Natural killer cell (primary cell): ENCODE measurements around the gene OR8B4. TPM values are rescaled to one million over a fixed set of nuclear protein-coding genes. Genes with fewer than 3 reads are reported as not detected.

ENCODE experiments used
- ATAC-seq, 3 donors: fragments of 150-1000 bp in 2 of 3; fragments of 200-7000 bp in 1 of 3; cut with Tn5 transposase; 1 replicate in 1 of 3; 2 replicates in 2 of 3; pipeline ENCODE4 v1.10.0; 2021; ENCODE audit warnings: mild to moderate bottlenecking in 2 of 3, moderate library complexity in 2 of 3
- DNase-seq, 2 donors: peaks; one replicate each; pipeline versions ENCODE4 v3.0.0 to v3.0.0-alpha.2; 2013 to 2021; ENCODE audit warnings: mixed read lengths in 1 of 2
- H3K27ac ChIP-seq: one replicate; pipeline ENCODE4 v1.5.1; 2013; ENCODE audit warnings: mild to moderate bottlenecking, low read length
- H3K27me3 ChIP-seq: one replicate; pipeline ENCODE4 v1.6.1; 2013; ENCODE audit warnings: low read length; ENCODE audit not compliant: control insufficient read depth, insufficient read depth
- H3K36me3 ChIP-seq: one replicate; pipeline ENCODE4 v1.6.1; 2013; ENCODE audit warnings: low read length; ENCODE audit not compliant: control insufficient read depth, insufficient read depth
- H3K4me1 ChIP-seq: one replicate; pipeline ENCODE4 v1.6.1; 2013; ENCODE audit warnings: low read length; ENCODE audit not compliant: control insufficient read depth, insufficient read depth
- H3K4me3 ChIP-seq: one replicate; pipeline ENCODE4 v1.5.1; 2013; ENCODE audit warnings: low read length
- H3K9me3 ChIP-seq: one replicate; pipeline ENCODE4 v1.6.1; 2013; ENCODE audit warnings: low read length; ENCODE audit not compliant: control insufficient read depth, insufficient read depth
- H3K27ac Mint-ChIP-seq, 2 donors: one replicate each; pipeline ENCODE4 v1.8.0; 2022; ENCODE audit warnings: mild to moderate bottlenecking in 2 of 2, mixed read lengths in 2 of 2, moderate library complexity in 1 of 2
- H3K27me3 Mint-ChIP-seq, 2 donors: one replicate each; pipeline ENCODE4 v1.8.0; 2022; ENCODE audit warnings: low read depth in 2 of 2, mixed read lengths in 2 of 2
- H3K36me3 Mint-ChIP-seq: one replicate; pipeline ENCODE4 v1.8.0; 2022; ENCODE audit warnings: mixed read lengths
- H3K4me1 Mint-ChIP-seq, 2 donors: one replicate each; pipeline ENCODE4 v1.8.0; 2022; ENCODE audit warnings: mixed read lengths in 2 of 2
- H3K4me3 Mint-ChIP-seq: one replicate; pipeline ENCODE4 v1.8.0; 2022; ENCODE audit warnings: mild to moderate bottlenecking, moderate library complexity, mixed read lengths
- H3K9me3 Mint-ChIP-seq, 2 donors: one replicate each; pipeline ENCODE4 v1.8.0; 2022; ENCODE audit warnings: mixed read lengths in 2 of 2
- WGBS: methylation state at CpG from one replicate; pipeline ENCODE4 v1.1.7; 2013; ENCODE audit warnings: missing lambda C conversion rate; ENCODE audit not compliant: insufficient coverage; 5-methylcytosine and 5-hydroxymethylcytosine counted together
- intact Hi-C: fragments of 100-400 bp; cut with micrococcal nuclease; formaldehyde crosslinking; loops from one replicate; pipeline ENCODE4 v1.14.2; 2022
- total RNA-seq, 4 donors: library from RNA; stranded (reverse); fragments of 120-200 nt in 1 of 4; gene quantifications; one replicate each; pipeline versions ENCODE4 v1.2.3 to v1.2.4, GENCODE V29; 2013 to 2022
- TF ChIP-seq, protein P1 (sequence below): fragments of 200-600 bp; IDR thresholded peaks from one replicate; pipeline ENCODE4 v1.8.0; 2022; ENCODE audit warnings: antibody characterized with exemption

Gene OR8B4
- not detected for total RNA-seq
- total RNA-seq (2013): not detected

DNA sequence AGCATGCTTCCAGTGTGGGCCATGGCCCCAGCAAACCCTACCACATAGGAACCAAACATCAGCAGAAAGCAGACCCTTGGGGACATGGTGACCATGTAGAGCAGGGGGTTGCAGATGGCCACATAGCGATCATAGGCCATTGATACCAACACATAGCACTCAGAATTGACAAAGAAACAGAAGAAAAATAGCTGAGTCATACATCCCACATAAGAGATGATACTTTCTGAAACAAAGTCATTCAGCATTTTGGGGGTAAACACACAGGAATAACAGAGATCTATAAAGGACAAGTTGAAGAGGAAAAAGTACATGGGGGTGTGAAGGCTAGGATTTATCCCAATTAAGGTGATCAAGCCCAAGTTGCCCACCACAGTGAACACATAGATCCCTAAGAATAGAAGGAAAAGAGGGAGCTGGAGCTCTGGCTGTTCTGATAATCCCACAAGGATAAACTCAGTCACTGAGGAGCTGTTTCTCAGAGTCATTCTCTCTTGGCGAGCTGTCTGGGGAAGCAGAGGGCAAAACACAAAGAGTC is at the start of gene OR8B4:
Gene OR8B4, minus strand, starts transcription at position 488 of the 538 bp plus-strand sequence. Its CDS starts 0 bp downstream, at position 488.
- Histone ChIP-seq H3K9me3 (no peaks in the 10 kb centered on the region), H3K27me3 (no peaks in the 10 kb centered on the region), H3K36me3 (no peaks in the 10 kb centered on the region), H3K4me1 (no peaks in the 10 kb centered on the region), H3K27ac (no peak within 1 kb of the TSS), H3K4me3 (no peak within 1 kb of the TSS)
- H3K4me3 Mint-ChIP-seq: no peak within 1 kb of the TSS
- no peaks in the 10 kb centered on the region for H3K4me1 Mint-ChIP-seq
- H3K27ac Mint-ChIP-seq: no peak within 1 kb of the TSS
- DNase-seq (no peak), ATAC-seq (no peak)
- peaks cover 13 to 14% of the 10 kb centered on the region in 2 donors for H3K27me3 Mint-ChIP-seq
- WGBS: 82% methylated on average over 2 of the region's 2 CpGs
- H3K36me3 Mint-ChIP-seq: no peaks in the 10 kb centered on the region
- TF ChIP-seq, protein P1, sequence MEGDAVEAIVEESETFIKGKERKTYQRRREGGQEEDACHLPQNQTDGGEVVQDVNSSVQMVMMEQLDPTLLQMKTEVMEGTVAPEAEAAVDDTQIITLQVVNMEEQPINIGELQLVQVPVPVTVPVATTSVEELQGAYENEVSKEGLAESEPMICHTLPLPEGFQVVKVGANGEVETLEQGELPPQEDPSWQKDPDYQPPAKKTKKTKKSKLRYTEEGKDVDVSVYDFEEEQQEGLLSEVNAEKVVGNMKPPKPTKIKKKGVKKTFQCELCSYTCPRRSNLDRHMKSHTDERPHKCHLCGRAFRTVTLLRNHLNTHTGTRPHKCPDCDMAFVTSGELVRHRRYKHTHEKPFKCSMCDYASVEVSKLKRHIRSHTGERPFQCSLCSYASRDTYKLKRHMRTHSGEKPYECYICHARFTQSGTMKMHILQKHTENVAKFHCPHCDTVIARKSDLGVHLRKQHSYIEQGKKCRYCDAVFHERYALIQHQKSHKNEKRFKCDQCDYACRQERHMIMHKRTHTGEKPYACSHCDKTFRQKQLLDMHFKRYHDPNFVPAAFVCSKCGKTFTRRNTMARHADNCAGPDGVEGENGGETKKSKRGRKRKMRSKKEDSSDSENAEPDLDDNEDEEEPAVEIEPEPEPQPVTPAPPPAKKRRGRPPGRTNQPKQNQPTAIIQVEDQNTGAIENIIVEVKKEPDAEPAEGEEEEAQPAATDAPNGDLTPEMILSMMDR: no peak
- H3K9me3 Mint-ChIP-seq: no peaks in the 10 kb centered on the region
- intact Hi-C loops: no loop called here

DNA sequence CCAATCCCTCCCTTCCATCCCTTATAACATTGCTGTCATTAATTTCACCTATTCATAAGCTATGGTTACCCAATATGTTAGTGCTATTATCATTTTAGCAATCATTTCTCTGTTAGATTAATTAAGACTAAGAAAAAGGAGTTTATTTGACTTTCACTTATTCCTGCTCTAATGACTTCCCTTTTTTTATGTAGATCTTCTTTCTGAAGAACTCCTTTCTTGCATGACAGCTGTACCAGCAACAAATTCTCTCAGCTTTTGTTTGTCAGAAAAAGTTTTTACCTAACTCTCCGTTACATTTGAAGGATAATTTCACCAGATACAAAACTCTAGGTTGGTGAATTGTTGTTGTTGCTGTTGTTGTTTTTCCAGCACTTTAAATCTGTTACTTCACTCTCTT is 49.4 kb upstream of the OR8B4 start:
- intact Hi-C loops: no loop called here
- H3K9me3 ChIP-seq: no peaks in the 10 kb centered on the region
- H3K27me3 ChIP-seq: peaks cover 2% of the 10 kb centered on the region
- no CpG with 5 or more reads among the region's 1 CpG for WGBS
- no peak overlapping the region for H3K4me3 Mint-ChIP-seq
- H3K36me3 Mint-ChIP-seq: no peaks in the 10 kb centered on the region
- peaks cover 15% of the 10 kb centered on the region in 2 donors for H3K27me3 Mint-ChIP-seq
- H3K4me1 ChIP-seq: no peaks in the 10 kb centered on the region
- H3K36me3 ChIP-seq: no peaks in the 10 kb centered on the region
- no peaks in the 10 kb centered on the region for H3K4me1 Mint-ChIP-seq
- DNase-seq (no peak), ATAC-seq (no peak)
- no peak overlapping the region for H3K27ac Mint-ChIP-seq
- TF ChIP-seq, protein P1: no peak
- no peak overlapping the region for H3K4me3 ChIP-seq
- H3K27ac ChIP-seq: no peak overlapping the region
- peaks cover 0 to 3% of the 10 kb centered on the region in 2 donors for H3K9me3 Mint-ChIP-seq

GRCh38 chr11:124473476-124473875 is 48.8 kb upstream of the OR8B4 start:
- Histone ChIP-seq H3K36me3 (no peaks in the 10 kb centered on the region), H3K9me3 (no peaks in the 10 kb centered on the region), H3K27ac (no peak overlapping the region), H3K4me3 (no peak overlapping the region), H3K4me1 (no peaks in the 10 kb centered on the region), H3K27me3 (peaks cover 2% of the 10 kb centered on the region)
- Mint-ChIP-seq H3K4me3 (no peak overlapping the region), H3K4me1 (no peaks in the 10 kb centered on the region), H3K9me3 (peaks cover 0 to 3% of the 10 kb centered on the region in 2 donors), H3K36me3 (no peaks in the 10 kb centered on the region), H3K27me3 (peaks cover 15% of the 10 kb centered on the region in 2 donors), H3K27ac (no peak overlapping the region)
- DNase-seq: no peak
- TF ChIP-seq, protein P1: no peak
- ATAC-seq: no peak
- no CpG with 5 or more reads among the region's 1 CpG for WGBS
- intact Hi-C loops: no loop called here

GRCh38 chr11:124470561-124471227 is 46.0 kb upstream of the OR8B4 start:
- no peak for DNase-seq
- H3K36me3 ChIP-seq: no peaks in the 10 kb centered on the region
- ATAC-seq: no peak
- H3K9me3 ChIP-seq: no peaks in the 10 kb centered on the region
- TF ChIP-seq, protein P1: no peak
- H3K27ac Mint-ChIP-seq: no peak overlapping the region
- peaks cover 11 to 15% of the 10 kb centered on the region in 2 donors for H3K27me3 Mint-ChIP-seq
- no peaks in the 10 kb centered on the region for H3K36me3 Mint-ChIP-seq
- no peak overlapping the region for H3K4me3 Mint-ChIP-seq
- H3K27ac ChIP-seq: no peak overlapping the region
- intact Hi-C loops: no loop called here
- peaks cover 0 to 3% of the 10 kb centered on the region in 2 donors for H3K9me3 Mint-ChIP-seq
- H3K4me1 ChIP-seq: no peaks in the 10 kb centered on the region
- no peaks in the 10 kb centered on the region for H3K4me1 Mint-ChIP-seq
- peaks cover 2% of the 10 kb centered on the region for H3K27me3 ChIP-seq
- H3K4me3 ChIP-seq: no peak overlapping the region
- WGBS: 87% methylated on average over 10 of the region's 11 CpGs
